HT-29 (cell line): ENCODE results near the gene MON1A. TPM values are rescaled to one million over a fixed set of nuclear protein-coding genes. Genes with fewer than 3 reads are reported as not detected.
"Not testable (repeated sequence)": the region's sequence is repeated elsewhere in the genome, so short reads cannot be mapped to it uniquely, and the experiment has no call there.

Source experiments
- DNase-seq: peaks from one replicate; pipeline ENCODE4 v3.0.0-alpha.2; 2015; ENCODE audit warnings: low spot score
- total RNA-seq: library from RNA; depleted of rRNA; stranded (reverse); fragments of >200 nt; shearing (Covaris generic); gene quantifications from 2 replicates; pipeline ENCODE4 v1.2.3, GENCODE V29; 2014

The MON1A gene
- total RNA-seq, 1 experiment from 2014 or later, result 13.6 TPM

- not testable (repeated sequence) for DNase-seq
Measured at GRCh38 chr3:49917806-49918590, 11.6 kb downstream of the MON1A start.

- DNase-seq, result no peak
Measured at GRCh38 chr3:49916686-49917085, 12.9 kb downstream of the MON1A start.

GRCh38 chr3:49914906-49915305 is 14.7 kb downstream of the MON1A start:
- DNase-seq, result no peak

- DNase-seq, result no peak
Measured at GRCh38 chr3:49912881-49913281, 16.7 kb downstream of the MON1A start.

- DNase-seq, result no peak
Measured at GRCh38 chr3:49911611-49912010, 18.0 kb downstream of the MON1A start.

- no peak for DNase-seq
Measured at GRCh38 chr3:49911124-49911420, 18.5 kb downstream of the MON1A start.

- no peak for DNase-seq
Measured at GRCh38 chr3:49910409-49911123, 19.0 kb downstream of the MON1A start.

- no peak for DNase-seq
Measured at GRCh38 chr3:49908373-49909199, 21.0 kb downstream of the MON1A start.

GRCh38 chr3:49906073-49906743 is 23.4 kb downstream of the MON1A start:
- DNase-seq, result peak; percentile 58

- not testable (repeated sequence) for DNase-seq
Measured at GRCh38 chr3:49904448-49904847, 25.2 kb downstream of the MON1A start.

- DNase-seq, result peak; percentile 95
Measured at GRCh38 chr3:49903451-49904424, 25.9 kb downstream of the MON1A start, which contains the start of gene MST1R. Gene MST1R (minus strand): TSS chr3:49903873. CDS start chr3:49903609, 264 bp downstream.

GRCh38 chr3:49902511-49903345 is 26.9 kb downstream of the MON1A start:
- DNase-seq, result peak; percentile 40

- no peak for DNase-seq
Measured at GRCh38 chr3:49901366-49902339, 28.0 kb downstream of the MON1A start.

GRCh38 chr3:49900491-49901153 is 29.0 kb downstream of the MON1A start:
- peak; percentile 88 for DNase-seq

- DNase-seq, result peak; percentile 23
Measured at GRCh38 chr3:49899815-49900214, 29.8 kb downstream of the MON1A start.

- DNase-seq, result no peak
Measured at GRCh38 chr3:49898991-49899390, 30.6 kb downstream of the MON1A start.

GRCh38 chr3:49896345-49896744 is 33.3 kb downstream of the MON1A start:
- no peak for DNase-seq

GRCh38 chr3:49895791-49896190 is 33.8 kb downstream of the MON1A start:
- DNase-seq, result no peak
